ENCODE measurements around the gene SNX8.
"Not testable (repeated sequence)": the region's sequence is repeated elsewhere in the genome, so short reads cannot be mapped to it uniquely, and the experiment has no call there.

Gene SNX8

DNA sequence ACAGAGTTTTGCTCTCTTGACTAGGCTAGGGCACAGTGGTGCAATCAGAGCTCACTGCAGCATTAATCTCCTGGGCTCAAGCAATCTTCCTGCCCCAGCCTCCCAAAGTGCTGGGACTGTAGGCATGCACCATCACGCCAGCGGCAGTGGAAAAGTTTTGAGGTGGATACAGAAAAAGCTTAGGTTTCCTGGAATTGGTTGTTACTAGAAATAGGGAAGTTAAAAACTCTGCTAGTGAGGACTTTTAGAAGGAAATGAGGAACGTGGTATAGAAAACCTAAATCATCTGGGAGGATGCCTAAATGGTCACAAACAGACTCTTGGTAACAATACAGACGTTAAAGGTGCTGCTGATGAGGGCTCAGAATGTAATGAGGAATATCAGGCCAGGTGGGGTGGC is 10.9 kb upstream of the SNX8 start:
- no peak for DNase-seq (ENCODE audit: low spot score)

DNA sequence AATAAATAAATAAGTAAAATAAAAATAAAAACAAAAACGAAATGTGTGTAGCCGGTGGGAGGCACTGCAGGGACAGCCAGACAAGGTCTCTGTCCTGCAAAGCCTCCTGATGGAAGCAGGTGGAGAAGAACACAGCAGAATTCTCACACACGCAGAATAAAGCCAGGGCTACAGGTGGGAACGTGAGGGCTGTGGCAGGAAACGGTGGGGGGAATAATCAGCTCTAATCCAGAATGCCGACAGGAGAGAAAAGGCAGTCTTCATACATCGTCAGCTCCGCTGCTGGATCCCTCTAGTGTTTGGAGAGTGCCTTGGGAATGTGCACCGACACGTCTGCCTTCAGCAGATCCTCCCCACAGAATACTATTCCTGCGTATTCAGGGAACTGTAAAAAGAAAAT is 6.8 kb upstream of the SNX8 start:
- no peak for DNase-seq (ENCODE audit: low spot score)

DNA sequence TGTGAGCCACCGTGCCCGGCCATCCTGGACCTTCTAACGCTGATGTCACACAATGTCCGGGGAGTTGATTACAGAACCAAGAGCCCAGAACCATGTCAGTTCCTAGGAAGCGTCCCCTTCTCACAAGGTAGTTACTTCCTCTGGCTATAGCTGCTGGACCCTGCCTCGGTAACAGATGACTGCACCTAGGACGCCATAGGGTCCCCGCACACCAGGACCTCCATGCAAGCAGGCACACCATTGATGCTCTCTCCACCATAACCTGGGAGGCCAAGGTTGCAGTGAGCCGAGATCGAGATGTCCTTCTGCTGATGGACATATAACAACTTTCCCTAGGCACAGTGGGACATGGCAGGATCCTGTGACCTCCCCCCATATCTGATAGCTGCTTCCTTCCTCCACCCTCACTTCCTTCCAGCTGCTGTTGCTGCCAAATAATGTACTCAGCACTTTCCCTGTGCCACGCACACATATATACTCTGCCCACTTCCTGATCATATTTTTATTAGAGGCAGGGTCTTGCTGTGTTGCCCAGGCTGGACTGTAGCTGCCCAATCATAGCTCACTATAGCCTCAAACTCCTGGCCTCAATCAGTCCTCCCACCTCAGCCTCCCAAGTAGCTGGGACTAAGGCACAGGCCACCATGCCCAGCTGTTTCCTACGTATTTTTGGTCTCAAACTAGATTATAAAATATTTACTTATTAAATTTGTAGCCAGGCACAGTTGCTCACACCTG is 3.5 kb upstream of the SNX8 start:
- DNase-seq (ENCODE audit: low spot score) = no peak

DNA sequence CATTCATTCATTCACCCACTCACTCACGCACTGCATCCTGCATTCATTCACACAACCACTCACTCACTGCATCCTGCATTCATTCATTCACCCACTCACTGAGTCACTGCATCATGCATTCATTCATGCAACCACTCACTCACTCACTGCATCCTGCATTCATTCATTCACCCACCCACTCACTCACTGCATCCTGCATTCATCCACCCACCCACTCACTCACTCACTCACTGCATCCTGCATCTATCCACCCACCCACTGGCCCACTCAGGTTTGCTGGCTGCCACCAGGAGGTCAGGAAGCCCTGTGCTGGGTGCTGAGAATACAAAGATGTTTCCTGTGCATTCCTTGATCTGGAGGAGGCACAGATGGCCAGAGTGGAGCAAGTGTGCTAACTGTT is 2.3 kb upstream of the SNX8 start:
- DNase-seq (ENCODE audit: low spot score) = no peak

DNA sequence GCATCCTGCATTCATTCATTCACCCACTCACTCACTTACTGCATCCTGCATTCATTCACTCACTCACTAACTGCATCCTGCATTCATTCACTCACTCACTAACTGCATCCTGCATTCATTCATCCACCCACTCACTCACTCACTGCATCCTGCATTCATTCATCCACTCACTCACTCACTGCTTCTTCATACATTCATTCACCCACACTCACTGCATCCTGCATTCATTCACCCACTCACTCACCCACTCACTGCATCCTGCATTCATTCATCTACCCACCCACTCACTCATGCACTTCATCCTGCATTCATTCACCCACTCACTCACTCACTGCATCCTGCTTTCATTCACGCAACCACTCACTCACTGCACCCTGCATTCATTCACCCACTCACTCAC is 1.5 kb upstream of the SNX8 start:
- DNase-seq (ENCODE audit: low spot score) = no peak

DNA sequence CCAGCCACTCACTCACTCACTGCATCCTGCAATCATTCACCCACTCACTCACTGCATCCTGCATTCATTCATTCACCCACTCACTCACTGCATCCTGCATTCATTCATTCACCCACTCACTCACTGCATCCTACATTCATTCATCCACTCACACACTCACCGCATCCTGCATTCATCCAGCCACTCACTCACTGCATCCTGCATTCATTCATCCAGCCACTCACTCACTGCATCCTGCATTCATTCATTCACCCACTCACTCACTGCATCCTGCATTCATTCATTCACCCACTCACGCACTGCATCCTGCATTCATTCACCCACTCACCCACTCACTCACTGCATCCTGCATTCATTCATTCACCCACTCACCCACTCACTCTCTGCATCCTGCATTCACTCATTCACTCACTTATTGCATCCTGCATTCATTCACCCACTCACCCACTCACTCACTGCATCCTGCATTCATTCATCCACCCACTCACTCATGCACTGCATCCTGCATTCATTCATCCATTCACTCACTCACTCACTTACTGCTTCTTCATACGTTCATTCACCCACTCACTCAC is 802 bp upstream of the SNX8 start:
- not testable (repeated sequence) for DNase-seq (ENCODE audit: low spot score)

DNA sequence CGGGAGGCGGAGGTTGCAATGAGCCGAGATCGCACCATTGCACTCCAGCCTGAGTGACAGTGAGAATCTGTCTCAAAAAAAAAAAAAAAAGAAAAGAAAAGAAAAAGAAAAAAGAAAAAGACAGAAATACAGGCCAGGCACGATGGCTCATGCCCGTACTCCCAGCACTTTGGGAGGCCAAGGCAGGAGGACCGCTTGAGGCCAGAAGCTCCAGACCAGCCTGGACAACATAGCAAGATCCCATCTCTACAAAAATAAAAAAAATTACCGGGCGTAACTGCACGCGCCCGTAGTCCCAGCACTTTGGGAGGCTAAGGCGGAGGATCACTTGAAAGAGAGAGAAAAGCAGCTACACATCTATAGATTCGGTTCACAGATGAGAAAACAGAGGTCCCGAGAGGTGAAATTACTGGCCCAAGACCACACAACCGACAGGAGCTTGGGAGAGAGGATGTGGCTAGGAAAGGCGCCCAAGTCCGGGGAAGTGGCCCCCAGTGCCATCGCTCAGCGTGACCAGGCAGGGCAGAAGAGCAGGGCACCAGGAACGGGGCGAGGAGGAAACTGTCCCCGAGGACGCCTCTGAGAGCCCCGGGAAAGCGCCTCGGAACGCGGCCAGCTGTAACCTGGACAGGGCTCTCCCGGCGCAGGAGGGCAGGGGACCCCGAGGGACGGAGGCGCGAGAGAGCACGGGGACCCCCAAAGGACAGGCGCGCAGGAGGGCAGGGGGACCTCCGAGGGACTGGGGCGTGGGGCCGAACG is 612 bp downstream of the SNX8 start:
- DNase-seq (ENCODE audit: low spot score) = no peak

DNA sequence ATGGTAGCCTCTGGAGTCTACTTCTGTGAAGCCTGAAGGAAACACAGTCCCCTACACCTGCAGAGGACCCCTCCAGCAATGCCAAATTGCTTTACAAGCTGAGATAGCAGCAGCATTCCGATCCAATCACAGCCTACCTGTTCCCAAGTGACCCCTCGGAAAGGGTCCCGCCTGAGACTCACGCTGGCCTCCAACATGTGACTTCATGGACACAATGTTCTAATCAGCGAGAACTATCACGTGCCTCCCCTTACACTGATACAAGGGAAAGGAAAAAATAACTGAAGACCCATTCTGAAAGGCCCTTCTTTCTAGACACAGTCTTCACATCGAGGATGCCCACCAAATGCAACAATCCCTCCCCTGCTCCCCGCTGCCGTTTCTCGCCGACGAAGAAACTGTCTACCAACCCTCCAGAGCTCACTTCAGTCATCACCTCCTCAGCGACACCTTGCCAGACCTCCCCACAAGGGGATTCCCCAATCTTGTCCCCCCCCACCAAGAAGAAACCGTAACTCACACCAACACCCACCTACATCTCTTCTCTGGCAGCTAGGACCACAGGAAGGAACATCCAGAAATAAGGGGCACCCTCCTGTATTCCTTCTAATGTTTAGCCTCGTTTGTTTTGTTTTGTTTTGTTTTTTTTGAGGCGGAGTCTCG is 1.8 kb downstream of the SNX8 start:
- no peak for DNase-seq (ENCODE audit: low spot score)

DNA sequence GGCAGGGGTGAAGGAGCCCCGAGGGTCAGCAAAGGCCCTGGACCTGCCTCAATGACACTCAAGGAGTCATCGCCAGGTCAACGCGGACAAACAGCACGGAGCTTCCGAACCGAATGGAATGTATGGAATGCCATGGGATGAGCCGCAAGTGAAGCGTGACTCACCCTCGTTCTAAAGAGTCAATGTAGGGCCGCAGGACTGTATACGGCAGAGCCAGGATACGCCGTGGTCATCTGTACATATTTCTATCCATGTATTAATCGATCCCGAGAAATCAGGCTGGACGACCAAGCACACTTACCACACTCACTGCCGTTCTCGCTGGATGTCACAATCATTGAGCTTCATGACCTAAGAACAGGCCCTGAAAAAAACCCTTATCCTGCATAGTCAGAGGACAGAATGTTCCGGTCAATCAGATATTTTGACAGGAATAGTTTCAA is 4.3 kb downstream of the SNX8 start:
- DNase-seq (ENCODE audit: low spot score) = no peak

DNA sequence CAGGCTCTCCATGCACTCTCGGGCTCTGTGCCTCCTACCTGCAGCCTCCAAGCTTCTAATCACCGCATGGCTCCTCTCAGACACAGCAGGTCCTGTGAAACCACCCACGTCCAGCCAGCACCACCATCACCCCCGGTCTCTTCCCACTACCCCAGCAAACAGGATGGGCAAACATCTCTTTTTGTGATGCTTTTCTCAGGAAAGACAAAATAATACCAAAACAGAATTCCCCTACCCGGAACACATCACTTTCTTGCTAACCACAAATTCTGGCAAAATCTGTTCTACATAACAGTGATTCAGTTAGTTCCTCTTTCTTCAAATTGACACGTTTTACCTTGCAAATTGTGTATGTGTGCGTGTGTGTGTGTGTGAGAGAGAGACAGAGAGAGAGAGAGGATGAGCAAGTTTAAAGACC is 6.5 kb downstream of the SNX8 start:
- DNase-seq (ENCODE audit: low spot score) = no peak

DNA sequence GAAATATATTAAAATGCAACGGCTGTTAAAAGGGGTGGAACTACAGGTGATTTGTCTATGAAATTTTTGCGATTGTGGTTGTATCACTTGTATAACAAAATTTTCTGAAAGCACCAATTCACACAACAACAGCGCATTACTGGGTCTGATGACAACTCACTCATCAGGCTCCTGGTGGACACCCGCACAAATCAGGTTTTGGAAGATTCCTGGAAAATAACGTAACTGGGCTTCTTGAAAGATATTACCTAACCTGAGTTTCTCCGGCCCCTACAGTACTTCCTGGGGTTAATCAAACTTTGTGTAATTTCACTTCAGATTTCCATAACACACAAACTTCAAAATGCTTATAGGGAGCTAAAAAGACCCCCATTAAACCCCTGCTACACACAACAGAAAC is 7.6 kb downstream of the SNX8 start:
- DNase-seq (ENCODE audit: low spot score) = no peak

DNA sequence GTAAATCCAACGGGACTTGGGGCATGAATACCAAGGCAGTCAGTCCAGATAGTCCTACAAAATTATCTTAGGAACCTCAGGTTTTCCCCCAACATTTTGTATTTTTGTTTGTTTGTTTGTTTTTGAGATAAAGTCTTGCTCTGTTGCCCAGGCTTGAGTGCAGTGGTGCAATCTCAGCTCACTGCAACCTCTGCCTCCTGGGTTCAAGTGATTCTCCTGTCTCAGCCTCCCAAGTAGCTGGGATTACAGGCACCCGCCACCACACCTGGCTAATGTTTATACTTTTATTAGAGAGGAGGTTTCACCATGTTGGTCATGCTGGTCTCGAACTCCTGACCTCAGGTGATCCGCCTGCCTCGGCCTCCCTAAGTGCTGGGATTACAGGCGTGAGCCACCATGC is 9.0 kb downstream of the SNX8 start:
- not testable (repeated sequence) for DNase-seq (ENCODE audit: low spot score)

DNA sequence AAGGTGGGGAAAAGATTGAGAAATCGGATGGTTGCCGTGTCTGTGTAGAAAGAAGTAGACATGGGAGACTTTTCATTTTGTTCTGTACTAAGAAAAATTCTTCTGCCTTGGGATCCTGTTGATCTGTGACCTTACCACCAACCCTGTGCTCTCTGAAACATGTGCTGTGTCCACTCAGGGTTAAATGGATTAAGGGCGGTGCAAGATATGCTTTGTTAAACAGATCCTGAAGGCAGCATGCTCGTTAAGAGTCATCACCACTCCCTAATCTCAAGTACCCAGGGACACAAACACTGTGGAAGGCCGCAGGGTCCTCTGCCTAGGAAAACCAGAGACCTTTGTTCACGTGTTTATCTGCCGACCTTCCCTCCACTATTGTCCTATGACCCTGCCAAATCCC is 10.7 kb downstream of the SNX8 start:
- DNase-seq (ENCODE audit: low spot score) = not testable (repeated sequence)

DNA sequence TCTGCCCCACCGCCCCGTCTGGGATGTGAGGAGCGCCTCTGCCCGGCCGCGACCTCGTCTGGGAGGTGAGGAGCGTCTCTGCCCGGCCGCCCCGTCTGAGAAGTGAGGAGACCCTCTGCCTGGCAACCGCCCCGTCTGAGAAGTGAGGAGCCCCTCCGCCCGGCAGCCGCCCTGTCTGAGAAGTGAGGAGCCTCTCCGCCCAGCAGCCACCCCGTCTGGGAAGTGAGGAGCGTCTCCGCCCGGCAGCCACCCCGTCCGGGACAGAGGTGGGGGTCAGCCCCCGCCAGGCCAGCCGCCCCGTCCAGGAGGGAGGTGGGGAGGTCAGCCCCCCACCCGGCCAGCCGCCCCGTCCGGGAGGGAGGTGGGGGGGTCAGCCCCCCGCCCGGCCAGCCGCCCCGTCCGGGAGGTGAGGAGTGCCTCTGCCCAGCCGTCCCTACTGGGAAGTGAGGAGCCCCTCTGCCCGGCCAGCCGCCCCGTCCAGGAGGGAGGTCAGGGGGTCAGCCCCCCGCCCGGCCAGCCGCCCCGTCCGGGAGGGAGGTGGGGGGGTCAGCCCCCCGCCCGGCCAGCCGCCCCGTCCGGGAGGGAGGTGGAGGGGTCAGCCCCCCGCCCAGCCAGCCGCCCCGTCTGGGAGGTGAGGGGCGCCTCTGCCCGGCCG is 11.4 kb downstream of the SNX8 start:
- DNase-seq (ENCODE audit: low spot score) = not testable (repeated sequence)

DNA sequence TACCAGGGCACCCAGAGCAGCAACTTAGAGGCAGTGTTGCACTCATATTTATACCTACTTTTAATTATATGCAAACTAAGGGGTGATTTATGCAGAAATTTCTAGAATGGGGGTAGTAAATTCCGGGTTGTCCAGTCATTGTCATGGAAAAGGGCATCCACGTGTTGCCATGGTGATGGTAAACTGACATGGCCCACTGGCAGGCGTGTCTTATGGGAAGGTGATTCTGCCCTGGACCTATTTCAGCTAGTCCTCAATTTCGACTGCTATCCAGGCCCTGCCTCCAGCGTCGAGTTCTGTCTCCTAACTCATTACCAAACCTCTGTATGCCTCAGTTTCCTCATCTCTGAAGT is 12.8 kb downstream of the SNX8 start:
- no peak for DNase-seq (ENCODE audit: low spot score)

DNA sequence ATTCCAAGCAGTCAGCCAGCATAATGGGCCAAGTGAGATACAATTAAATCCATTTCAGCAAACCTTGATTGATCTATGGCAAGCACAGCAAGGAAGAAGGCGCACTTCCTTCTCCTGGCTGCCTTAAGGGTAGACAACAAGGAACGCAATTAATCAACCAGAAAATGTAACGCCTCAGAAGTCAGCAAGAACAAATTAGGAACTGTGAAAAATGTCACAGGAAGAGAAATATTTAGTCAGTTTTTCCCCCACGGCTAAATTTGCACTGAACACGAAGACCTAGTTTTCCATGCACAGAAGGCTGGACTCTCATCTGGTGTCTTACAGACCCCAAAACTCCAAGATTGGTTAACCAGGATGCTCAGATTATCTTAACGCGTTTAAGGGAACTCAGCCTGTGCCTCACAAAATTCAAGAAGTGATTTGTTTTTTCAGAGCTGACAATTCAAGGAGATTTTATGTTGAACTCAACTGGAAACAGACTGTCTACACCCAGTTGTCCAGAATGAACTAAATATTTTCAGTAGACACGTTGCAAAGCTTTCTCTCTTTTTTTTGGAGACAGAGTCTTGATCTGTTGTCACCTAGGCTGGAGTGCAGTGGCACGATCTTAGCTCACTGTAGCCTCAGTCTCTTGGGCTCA is 14.2 kb downstream of the SNX8 start:
- DNase-seq (ENCODE audit: low spot score) = no peak

DNA sequence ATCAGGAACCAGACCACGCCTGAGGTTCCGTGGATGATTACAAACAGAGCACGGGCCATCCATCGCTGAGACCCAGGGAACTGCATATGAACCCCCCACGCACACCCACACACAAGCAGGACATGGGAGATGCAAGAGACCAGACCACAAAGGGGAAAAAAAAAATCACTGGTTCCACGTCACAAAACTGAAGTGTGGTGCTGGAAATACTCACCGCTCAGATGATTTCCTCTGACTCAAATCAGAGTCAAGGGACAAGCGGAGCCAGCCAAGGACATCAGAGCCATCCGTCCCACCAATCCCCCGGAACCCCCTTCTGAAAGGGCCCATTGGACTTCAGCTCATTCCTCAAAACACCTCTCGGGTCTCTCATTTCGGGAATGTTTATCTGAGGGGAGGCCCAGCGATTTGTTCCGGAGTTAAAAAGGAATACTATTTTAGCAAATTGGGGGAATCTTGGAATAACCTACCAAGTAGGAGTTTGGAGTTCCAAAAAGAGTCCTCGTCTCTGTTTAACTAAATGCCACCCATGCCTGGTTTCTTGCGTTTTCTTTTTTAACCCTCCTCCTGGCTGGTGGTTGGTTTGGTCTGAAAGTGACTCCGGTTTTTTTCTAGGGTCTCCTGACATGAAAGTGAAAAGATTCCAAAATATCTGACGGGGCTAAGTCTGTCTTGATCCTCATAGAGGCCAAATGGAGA is 15.0 kb downstream of the SNX8 start:
- no peak for DNase-seq (ENCODE audit: low spot score)

DNA sequence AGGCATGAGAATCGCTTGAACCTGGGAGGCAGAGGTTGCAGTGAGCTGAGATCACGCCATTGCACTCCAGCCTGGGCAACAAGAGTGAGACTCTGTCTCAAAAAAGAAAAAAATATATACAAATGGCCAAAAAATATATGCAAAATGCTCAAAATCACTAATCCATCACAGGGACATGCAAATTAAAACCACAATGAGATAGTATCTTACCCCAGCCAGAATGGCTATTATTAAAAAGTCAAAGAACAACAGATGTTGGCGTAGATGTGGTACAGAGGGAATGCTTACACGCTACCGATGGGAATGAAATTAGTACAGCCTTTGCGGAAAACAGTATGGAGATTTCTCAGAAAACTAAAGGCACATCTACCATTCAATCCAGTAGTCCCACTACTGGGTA is 17.4 kb downstream of the SNX8 start:
- no peak for DNase-seq (ENCODE audit: low spot score)

DNA sequence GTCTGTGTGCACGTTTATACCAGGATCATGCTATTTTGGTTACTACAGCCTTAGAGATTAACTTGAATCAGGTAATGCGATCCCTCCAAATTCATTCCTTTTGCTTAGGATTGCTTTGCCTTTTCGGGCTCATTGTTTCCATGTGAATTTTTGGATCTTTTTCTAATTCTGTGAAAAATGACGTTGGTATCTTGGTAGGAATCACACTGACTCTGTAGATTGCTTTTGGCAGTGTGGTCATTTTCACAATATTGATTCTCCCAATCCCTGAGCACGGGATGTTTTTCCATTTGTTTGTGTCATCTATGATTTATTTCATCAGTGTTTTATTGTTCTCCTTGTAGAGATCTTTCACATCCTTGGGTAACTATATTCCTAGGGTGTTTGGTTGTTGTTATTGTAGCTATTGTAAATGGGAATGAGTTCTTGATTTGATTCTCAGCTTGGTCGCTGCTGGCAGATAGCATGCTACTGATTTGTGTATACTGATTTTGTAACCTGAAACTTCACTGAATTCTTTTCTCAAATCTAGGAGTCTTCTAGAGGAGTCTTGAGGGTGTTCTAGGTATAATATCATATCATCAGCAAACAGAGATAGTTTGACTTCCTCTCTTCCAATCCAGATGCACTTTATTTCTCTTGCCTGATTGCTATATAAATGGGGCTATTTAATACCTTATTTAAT is 18.2 kb downstream of the SNX8 start:
- DNase-seq (ENCODE audit: low spot score) = no peak

DNA sequence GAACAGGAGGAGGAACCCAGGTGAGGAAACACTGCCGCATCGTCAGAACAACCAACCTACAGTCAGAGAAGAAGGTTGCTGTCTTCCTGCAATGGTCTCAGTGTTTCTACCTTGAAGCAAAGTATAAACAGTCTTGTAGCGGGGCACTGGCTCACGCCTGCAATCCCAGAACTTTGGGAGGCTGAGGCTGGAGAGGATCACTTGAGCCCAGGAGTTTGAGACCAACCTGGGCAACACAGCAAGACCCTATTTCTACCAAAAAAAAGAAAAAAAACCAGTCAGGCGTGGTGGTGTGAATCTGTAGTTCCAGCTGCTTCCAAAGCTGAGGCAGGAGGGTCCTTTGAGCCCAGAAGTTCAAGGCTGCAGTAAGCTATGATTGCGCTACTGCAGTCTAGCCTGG is 23.4 kb downstream of the SNX8 start:
- no peak for DNase-seq (ENCODE audit: low spot score)

DNA sequence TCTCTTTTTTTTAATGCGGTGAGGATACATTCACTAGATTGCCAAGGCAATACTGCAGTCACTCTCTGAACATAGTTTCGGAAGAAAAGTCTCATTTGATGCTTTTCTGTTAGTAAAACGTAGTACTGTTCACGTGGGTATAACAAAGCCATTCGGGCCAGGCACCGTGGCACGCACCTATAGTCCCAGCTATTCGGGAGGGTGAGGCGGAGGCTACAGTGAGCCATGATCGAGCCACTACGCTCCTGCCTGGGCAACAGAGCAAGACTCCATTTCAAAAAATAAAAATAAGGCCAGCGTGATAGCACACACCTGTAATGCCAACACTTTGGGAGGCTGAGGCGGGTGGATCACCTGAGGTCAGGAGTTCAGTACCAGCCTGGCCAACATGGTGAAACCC is 24.6 kb downstream of the SNX8 start:
- DNase-seq (ENCODE audit: low spot score) = no peak

Measured in CD4-positive, alpha-beta T cell treated with Interleukin-2 at 100 ng/mL for 4 hours (primary cell).